Muscle of leg (tissue), 11 donors: ENCODE results near the gene SPNS2. TPM values are rescaled to one million over a fixed set of nuclear protein-coding genes. Genes with fewer than 3 reads are reported as not detected.

Source experiments
- DNase-seq: peaks from one replicate; pipeline ENCODE4 v3.0.0; 2013
- H3K27ac ChIP-seq: one replicate; pipeline ENCODE4 v1.5.1; 2013; ENCODE audit warnings: mild to moderate bottlenecking, low read length, control low read depth
- H3K27me3 ChIP-seq: one replicate; pipeline ENCODE4 v1.6.1; 2013; ENCODE audit warnings: low read length; ENCODE audit not compliant: control insufficient read depth, insufficient read depth
- H3K36me3 ChIP-seq: one replicate; pipeline ENCODE4 v1.6.1; 2013; ENCODE audit warnings: low read length; ENCODE audit not compliant: control insufficient read depth, insufficient read depth
- H3K4me1 ChIP-seq: one replicate; pipeline ENCODE4 v1.6.1; 2013; ENCODE audit warnings: low read length; ENCODE audit not compliant: control insufficient read depth, insufficient read depth
- H3K4me3 ChIP-seq: one replicate; pipeline ENCODE4 v1.5.1; 2013; ENCODE audit warnings: low read length, control low read depth
- H3K9me3 ChIP-seq: replicated peaks from 2 replicates; pipeline ENCODE4 v1.6.1; 2013; ENCODE audit warnings: low read depth, low read length; ENCODE audit not compliant: control insufficient read depth
- WGBS: methylation state at CpG from one replicate; pipeline ENCODE4 v1.1.5; 2013; ENCODE audit warnings: missing lambda C conversion rate; ENCODE audit not compliant: insufficient coverage; 5-methylcytosine and 5-hydroxymethylcytosine counted together
- polyA plus RNA-seq, 8 donors: library from polyadenylated mRNA; unstranded; fragments of 120-200 nt; gene quantifications; one replicate each; pipeline versions ENCODE4 v1.2.1 to v1.2.3, GENCODE V29; 2013; ENCODE audit warnings: inconsistent platforms in 1 of 8, low replicate concordance in 1 of 8; ENCODE audit not compliant: insufficient read length in 8 of 8, insufficient read depth in 1 of 8
- total RNA-seq: library from RNA; stranded (reverse); fragments of 120-200 nt; gene quantifications from one replicate; pipeline ENCODE4 v1.2.4, GENCODE V29; 2013

SPNS2 gene
- total and polyA plus RNA-seq, 9 donors: 5.0 to 9.7 (median 8.2) TPM

DNA sequence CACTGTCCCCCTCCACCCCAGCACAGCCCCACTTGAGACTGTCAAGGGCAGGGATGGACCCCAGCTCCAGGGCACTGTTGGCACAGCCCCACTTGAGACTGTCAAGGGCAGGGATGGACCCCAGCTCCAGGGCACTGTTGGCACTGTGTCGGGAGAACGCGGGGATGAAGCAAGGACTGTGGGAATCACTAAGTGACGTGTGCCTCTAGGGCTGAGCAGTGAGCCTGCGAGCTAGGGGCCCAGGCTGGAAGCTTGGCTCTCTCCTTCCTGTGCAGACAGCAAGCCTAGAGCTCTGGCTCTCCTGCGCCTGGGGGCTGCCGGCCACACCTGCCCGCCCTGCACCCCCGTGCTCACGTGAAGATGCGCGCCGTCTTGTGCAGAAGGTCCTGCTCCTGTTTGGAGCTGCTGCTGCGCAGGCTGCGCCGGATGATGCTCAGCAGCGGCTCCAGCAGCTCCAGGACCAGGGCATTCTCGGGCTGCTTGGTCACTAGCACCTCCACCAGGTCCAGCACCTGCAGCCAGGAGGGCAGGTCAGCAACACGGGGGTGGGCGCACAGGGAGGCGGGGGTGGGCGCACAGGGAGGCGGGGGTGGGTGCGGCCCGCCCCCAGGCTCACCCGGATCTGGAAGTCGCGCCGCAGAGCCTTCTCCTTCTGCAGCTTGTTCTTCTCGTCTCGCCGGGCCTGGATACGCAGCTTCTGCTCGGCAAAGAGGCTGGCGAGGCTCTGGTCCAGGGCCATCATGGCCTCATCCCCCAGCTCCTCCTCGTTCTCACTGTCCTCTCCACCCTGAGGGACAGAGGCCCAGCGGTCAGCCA lies 45.7 kb downstream of the SPNS2 start:
- Histone ChIP-seq H3K9me3 (no peaks in the 10 kb centered on the region), H3K4me3 (no peak overlapping the region), H3K36me3 (peaks cover 87% of the 10 kb centered on the region), H3K27me3 (no peaks in the 10 kb centered on the region), H3K4me1 (peaks cover 8% of the 10 kb centered on the region), H3K27ac (no peak overlapping the region)
- DNase-seq: no peak
- WGBS: 91% methylated on average over 34 of the region's 37 CpGs

DNA sequence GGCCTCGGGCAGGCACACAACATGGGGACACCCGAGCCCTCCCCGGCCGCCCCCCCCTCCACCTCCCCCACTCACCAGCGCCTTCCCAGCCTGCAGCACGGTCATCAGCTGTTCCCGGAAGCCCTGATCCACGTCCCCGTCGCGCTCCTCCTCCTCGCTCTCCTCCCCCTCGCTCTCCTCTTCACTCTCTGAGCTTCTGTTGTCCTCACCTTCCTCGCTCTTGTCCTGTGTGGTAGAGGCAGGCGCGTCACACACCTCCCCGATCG lies 46.2 kb downstream of the SPNS2 start:
- Histone ChIP-seq H3K4me3 (no peak overlapping the region), H3K4me1 (peaks cover 6% of the 10 kb centered on the region), H3K27me3 (no peaks in the 10 kb centered on the region), H3K36me3 (peaks cover 87% of the 10 kb centered on the region), H3K27ac (no peak overlapping the region), H3K9me3 (no peaks in the 10 kb centered on the region)
- WGBS: 87% methylated on average over 13 of the region's 18 CpGs
- no peak for DNase-seq

DNA sequence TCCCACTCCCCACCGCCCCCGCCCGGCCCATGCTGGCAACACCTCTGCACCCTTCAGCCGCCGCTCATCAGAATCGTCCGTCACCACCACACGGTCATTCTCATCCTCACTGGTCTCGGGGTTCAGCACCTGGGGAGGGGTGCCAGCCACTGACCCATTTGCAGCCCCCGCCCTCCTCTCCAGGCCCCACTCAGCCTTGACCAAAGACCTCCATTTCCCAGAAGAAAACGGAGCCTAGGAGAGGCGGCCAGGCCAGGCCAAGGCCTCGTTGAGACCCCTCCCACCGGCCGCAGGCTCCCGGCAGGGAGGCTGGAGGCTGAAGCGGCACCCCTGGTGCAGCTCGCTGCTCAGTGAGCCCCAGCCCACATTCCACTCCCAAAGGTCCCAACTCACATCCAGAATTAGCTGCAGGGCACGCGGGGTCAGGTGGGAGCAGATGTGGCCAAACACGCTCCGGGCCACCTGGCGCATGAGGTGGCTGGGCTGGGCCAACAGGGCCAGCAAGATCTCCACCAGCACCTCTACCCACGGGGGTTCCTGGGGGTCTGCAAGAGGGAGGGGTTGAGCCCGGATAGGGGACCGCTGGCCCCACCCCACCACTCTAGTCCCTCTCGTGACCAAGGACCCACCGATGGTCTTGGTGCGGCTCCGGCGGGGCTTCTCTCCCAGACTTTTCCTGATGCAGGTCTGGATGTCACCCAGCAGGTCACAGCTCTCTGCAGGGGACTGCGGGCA lies 46.7 kb downstream of the SPNS2 start:
- no peaks in the 10 kb centered on the region for H3K9me3 ChIP-seq
- no peak overlapping the region for H3K27ac ChIP-seq
- H3K4me3 ChIP-seq: no peak overlapping the region
- 92% methylated on average over 12 of the region's 32 CpGs for WGBS
- no peak for DNase-seq
- peaks cover 88% of the 10 kb centered on the region for H3K36me3 ChIP-seq
- peaks cover 3% of the 10 kb centered on the region for H3K4me1 ChIP-seq
- no peaks in the 10 kb centered on the region for H3K27me3 ChIP-seq

DNA sequence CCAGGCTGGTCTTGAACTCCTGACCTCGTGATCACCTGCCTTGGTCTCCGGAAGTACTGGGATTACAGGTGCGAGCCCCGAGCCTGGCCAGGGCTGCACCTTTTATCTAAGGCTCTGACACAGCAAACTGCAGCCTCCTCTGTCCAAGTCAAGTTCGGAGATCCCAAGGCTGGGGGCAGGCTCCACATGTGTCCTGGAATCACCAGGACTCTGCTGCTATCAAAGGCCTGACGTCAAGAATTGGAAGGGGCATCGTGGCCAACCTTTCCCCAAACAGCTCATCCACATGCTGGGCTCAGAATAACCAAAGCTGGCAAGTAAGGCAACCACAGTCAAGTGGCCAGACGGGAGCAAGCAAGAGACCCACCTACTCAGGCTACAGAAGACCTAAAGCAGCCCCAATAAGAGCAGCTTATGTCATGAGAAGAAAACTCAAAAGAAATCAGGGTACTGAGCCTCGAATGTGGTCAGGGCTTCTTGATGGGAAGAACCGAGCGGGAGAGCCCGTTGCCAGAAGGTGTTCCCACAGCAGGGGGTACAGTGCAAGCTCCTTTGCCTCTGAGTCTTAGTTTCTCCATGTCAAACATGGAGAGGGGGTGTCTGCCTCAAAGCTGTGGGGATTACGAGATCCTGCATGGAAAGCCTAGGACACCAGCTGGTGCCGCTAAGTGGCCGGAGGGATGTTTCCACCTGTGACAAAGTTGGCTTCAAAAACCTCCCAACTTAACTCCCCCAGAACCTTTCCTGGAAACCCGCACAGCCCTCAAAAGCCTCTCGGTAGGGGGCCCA lies 48.6 kb downstream of the SPNS2 start:
- Histone ChIP-seq H3K27ac (no peak overlapping the region), H3K36me3 (peaks cover 86% of the 10 kb centered on the region), H3K27me3 (no peaks in the 10 kb centered on the region), H3K4me3 (no peak overlapping the region), H3K4me1 (no peaks in the 10 kb centered on the region), H3K9me3 (no peaks in the 10 kb centered on the region)
- DNase-seq: no peak
- 90% methylated on average over 10 of the region's 17 CpGs for whole genome bisulfite sequencing

DNA sequence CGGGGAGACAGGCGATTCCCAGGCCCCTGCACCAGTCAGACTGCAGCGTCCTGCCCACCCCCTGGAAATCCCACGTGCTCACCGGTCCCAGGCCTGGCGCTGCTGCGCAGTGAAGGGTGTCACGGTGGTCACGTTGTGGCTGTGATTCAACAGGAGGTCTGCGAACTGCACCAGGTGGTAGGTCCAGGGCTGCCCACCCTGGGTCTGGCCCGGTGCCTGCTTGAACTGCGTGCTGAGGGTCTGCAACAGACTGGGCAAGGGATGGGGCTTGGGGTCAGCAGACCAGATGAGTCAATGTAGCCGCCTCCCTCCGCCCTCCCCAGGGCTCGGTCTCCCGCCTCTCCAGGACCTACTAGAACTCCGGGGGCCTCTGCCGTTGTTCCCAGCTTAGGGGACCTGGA lies 49.4 kb downstream of the SPNS2 start:
- Histone ChIP-seq H3K27me3 (no peaks in the 10 kb centered on the region), H3K36me3 (peaks cover 86% of the 10 kb centered on the region), H3K4me3 (no peak overlapping the region), H3K9me3 (no peaks in the 10 kb centered on the region), H3K27ac (no peak overlapping the region), H3K4me1 (no peaks in the 10 kb centered on the region)
- DNase-seq: no peak
- WGBS: 87% methylated on average over 18 of the region's 18 CpGs

DNA sequence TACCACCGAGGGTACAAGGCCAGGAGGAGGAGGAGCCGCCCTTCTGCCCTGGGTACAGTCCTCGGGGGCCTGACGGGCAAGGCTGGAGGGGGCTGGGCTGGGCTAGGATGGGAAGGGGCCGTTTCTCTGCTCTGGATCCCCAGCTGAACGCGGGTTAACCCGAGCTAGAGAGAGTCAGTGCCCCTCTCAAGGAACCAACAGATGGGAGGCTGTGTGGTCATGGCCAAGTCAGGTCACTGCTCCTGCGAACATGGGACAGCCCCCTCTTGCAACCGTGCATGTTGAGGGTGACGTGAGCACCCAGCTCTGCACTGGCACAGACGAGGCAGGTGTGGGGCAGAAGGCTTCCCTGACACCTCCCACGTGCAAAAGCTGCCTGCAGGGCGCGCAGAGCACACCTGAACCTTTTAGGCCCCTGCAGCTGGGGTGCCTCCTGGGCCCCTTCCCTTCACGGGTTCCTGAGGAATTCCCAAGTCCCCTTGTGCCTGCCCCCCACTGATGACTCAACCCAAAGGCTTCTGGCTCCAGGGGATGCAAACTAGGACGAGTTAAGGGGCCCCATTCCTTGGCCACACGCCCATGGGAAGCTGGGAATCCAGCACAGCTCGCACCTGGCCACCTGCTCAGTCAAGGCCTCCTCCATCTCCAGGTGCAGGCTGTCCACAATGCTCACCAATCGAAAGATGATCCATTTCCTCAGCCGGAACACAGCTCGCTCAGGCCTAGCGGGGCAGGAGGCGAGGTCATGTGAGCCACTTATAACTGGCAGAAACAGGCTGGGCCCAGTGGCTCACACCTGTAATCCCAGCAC lies 50.2 kb downstream of the SPNS2 start:
- 86% methylated on average over 19 of the region's 24 CpGs for WGBS
- peaks cover 3% of the 10 kb centered on the region for H3K4me1 ChIP-seq
- no peaks in the 10 kb centered on the region for H3K27me3 ChIP-seq
- DNase-seq: no peak
- H3K9me3 ChIP-seq: no peaks in the 10 kb centered on the region
- no peak overlapping the region for H3K27ac ChIP-seq
- peaks cover 89% of the 10 kb centered on the region for H3K36me3 ChIP-seq
- H3K4me3 ChIP-seq: no peak overlapping the region

DNA sequence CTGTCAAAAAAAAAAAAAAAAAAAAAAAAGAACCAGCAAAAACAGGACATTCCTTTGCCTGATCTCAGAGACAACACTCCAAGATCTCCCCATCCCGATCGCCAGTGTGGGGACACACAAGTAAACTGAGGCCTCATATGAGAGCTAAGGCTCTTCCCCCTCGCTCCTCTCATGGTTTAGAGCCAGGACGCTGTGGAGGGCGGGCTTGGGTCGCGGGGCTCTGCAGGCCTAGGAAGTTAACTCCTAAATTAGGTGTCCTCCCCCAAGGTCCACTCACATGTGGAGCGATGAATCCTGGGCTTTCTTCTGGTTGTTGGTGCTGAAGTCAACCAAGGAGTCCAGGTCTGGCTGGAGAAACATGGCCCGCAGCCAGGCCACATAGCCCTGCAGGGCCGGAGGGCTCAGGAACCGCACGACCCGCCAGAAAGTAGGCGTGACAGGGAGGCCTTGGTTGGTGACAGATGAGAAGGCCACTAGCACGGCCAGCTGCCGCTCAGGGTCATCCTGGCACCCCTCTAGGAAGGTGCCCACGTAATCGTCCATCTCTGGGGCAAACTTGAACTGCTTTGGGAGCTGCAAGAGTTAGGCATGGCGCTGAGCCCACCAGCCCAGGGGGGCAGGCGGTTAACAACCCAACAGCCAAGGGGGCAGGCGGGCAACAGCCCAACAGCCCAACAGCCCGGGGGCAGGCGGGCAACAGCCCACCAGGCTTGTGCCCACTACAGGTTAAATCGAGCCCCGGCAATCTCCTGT lies 51.3 kb downstream of the SPNS2 start:
- H3K36me3 ChIP-seq: peaks cover 87% of the 10 kb centered on the region

DNA sequence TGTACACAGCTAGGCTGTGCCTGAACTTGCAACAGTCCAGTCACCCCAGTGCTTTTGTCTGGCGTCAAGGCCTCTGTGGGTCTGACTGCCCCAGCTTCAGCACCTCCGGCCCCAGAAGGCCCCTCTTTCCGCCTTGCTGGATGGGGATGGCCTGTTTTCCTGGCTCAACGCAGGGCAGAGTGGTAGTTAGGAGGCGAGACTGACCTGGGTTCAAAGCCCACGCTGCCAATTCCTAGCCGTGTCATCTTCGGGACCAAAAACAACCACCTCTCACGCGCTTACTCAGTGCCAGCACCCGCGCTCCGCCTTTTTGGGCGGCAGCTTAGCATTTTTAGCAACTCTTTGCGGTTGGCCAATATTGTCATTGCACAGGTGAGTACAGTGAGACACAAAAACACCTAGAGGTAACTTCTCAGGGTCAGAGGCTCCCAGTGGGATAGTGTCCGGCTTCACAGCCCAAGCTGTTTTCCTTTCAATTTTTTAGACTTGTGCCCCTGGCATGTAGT lies 51.9 kb downstream of the SPNS2 start:
- no peaks in the 10 kb centered on the region for H3K9me3 ChIP-seq
- 94% methylated on average over 12 of the region's 16 CpGs for WGBS
- no peak for DNase-seq
- no peak overlapping the region for H3K27ac ChIP-seq
- H3K4me1 ChIP-seq: peaks cover 11% of the 10 kb centered on the region
- no peak overlapping the region for H3K4me3 ChIP-seq
- H3K27me3 ChIP-seq: no peaks in the 10 kb centered on the region
- peaks cover 80% of the 10 kb centered on the region for H3K36me3 ChIP-seq

More for the DNA sequence above, 51.3 kb downstream of the SPNS2 start:
- 92% methylated on average over 14 of the region's 25 CpGs for WGBS
- H3K27ac ChIP-seq: no peak overlapping the region
- no peaks in the 10 kb centered on the region for H3K9me3 ChIP-seq
- no peak overlapping the region for H3K4me3 ChIP-seq
- peaks cover 11% of the 10 kb centered on the region for H3K4me1 ChIP-seq
- no peak for DNase-seq
- H3K27me3 ChIP-seq: no peaks in the 10 kb centered on the region

DNA sequence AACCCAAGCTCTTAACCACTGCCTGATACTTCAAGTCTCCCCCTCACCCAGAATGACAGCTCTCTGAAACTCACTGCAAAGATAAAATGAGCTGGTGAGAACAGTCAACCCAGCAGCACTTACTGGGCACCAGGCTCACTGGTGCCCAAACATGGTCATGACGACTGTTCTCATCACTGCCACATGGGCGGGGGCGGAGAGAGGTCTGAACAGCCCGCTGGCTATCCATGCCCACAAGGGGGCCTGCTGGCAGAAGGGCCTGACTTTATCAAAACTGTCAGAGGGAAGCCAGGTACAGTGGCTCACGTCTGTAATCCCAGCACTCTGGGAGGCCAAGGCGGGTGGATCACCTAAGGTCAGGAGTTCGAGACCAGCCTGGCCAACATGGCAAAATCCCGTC lies 52.5 kb downstream of the SPNS2 start:
- Histone ChIP-seq H3K27me3 (no peaks in the 10 kb centered on the region), H3K9me3 (no peaks in the 10 kb centered on the region), H3K4me3 (no peak overlapping the region), H3K4me1 (peaks cover 17% of the 10 kb centered on the region), H3K27ac (no peak overlapping the region), H3K36me3 (peaks cover 76% of the 10 kb centered on the region)
- no peak for DNase-seq
- WGBS: 79% methylated on average over 8 of the region's 8 CpGs
